Right atrium auricular region (tissue), 2 donors: Measurements from ENCODE around the gene DCPS. TPM values are rescaled to one million over a fixed set of nuclear protein-coding genes. Genes with fewer than 3 reads are reported as not detected.
"Not testable (repeated sequence)": the region's sequence is repeated elsewhere in the genome, so short reads cannot be mapped to it uniquely, and the experiment has no call there.

Experiments used
- DNase-seq: peaks from one replicate; pipeline ENCODE4 v3.0.0-alpha.2; 2019; ENCODE audit warnings: low spot score
- H3K27ac ChIP-seq, 2 donors: fragments of 200-600 bp; sonication (generic); 1 replicate in 1 of 2; 2 replicates in 1 of 2; pipeline ENCODE4 v1.5.1; 2016 to 2019
- H3K27me3 ChIP-seq, 2 donors: fragments of 200-600 bp; sonication (generic); one replicate each; pipeline versions ENCODE4 v1.5.1 to v1.6.0; 2017 to 2019
- H3K36me3 ChIP-seq: fragments of 200-600 bp; sonication (generic); one replicate; pipeline ENCODE4 v1.5.1; 2016
- H3K4me1 ChIP-seq, 2 donors: fragments of 200-600 bp; sonication (generic); one replicate each; pipeline versions ENCODE4 v1.5.1 to v1.6.0; 2017 to 2019
- H3K4me3 ChIP-seq, 2 donors: fragments of 200-600 bp; sonication (generic); 1 replicate in 1 of 2; 2 replicates in 1 of 2; pipeline ENCODE4 v1.5.1; 2017 to 2019; ENCODE audit warnings: mild to moderate bottlenecking in 1 of 2, moderate library complexity in 1 of 2
- H3K9me3 ChIP-seq, 2 donors: fragments of 200-600 bp; sonication (generic); one replicate each; pipeline ENCODE4 v1.5.1; 2019
- total RNA-seq, 2 donors: library from RNA; depleted of rRNA; stranded (reverse); fragments of >200 nt; gene quantifications; one replicate each; pipeline ENCODE4 v1.1.0, GENCODE V29; 2016
- TF ChIP-seq, protein P1 (sequence below), 2 donors: fragments of 200-600 bp; sonication (generic); IDR thresholded peaks; one replicate each; pipeline ENCODE4 v1.5.1; 2019; ENCODE audit warnings: antibody characterized with exemption in 2 of 2

DCPS gene
- total RNA-seq, 2 donors from 2014 or later: 12.1 to 14.1 TPM

DNA sequence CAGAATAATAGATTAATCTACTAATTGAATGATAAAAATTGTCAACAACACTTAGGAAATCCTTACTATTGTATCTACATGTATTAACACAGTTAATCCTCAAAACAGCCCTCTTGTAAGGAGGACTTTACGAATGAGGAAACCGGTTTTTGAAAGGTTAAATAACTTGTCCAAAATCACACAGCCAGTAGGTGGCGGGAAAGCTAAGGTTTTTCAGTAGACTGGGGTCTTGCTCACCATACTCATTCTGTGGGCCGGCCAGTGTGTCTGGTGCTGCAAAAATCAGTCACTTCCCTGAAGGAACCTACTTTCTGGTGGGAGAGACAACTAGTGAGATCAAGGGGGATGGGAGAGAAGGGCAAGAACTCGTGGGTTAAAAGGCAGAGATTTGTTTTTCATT, 3.8 kb downstream of the DCPS start:
- Histone ChIP-seq H3K9me3 (no peaks in the 10 kb centered on the region), H3K27me3 (no peaks in the 10 kb centered on the region), H3K4me1 (peaks cover 0 to 25% of the 10 kb centered on the region in 2 donors), H3K36me3 (no peaks in the 10 kb centered on the region), H3K27ac (no peak overlapping the region), H3K4me3 (no peak overlapping the region)
- DNase-seq: no peak
- TF ChIP-seq, protein P1, sequence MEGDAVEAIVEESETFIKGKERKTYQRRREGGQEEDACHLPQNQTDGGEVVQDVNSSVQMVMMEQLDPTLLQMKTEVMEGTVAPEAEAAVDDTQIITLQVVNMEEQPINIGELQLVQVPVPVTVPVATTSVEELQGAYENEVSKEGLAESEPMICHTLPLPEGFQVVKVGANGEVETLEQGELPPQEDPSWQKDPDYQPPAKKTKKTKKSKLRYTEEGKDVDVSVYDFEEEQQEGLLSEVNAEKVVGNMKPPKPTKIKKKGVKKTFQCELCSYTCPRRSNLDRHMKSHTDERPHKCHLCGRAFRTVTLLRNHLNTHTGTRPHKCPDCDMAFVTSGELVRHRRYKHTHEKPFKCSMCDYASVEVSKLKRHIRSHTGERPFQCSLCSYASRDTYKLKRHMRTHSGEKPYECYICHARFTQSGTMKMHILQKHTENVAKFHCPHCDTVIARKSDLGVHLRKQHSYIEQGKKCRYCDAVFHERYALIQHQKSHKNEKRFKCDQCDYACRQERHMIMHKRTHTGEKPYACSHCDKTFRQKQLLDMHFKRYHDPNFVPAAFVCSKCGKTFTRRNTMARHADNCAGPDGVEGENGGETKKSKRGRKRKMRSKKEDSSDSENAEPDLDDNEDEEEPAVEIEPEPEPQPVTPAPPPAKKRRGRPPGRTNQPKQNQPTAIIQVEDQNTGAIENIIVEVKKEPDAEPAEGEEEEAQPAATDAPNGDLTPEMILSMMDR (IDR thresholded peaks at IDR 0.05): peak in 1 of 2 donors; percentile 53

DNA sequence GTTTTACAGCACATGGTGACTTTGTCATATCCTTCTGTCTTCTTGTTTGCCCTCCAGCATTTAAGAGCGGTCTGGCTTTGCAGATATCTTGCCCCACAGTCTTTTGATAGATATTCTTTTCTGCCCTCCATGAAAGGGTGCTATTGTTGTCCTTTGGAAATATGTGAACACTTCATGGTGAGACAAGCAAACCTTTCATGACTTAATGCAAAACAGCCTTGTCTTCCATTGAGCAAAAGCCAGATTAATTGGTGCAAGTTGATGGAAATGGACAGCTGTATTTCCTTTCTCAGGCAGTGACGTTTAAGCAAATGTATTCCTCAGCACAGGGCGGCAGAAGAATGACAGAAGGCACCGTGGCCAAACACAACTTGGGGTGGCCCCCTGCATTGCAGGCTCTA, 4.4 kb downstream of the DCPS start:
- Histone ChIP-seq H3K36me3 (no peaks in the 10 kb centered on the region), H3K27me3 (no peaks in the 10 kb centered on the region), H3K9me3 (no peaks in the 10 kb centered on the region), H3K27ac (no peak overlapping the region), H3K4me1 (peaks cover 0 to 21% of the 10 kb centered on the region in 2 donors), H3K4me3 (no peak overlapping the region)
- TF ChIP-seq, protein P1 (IDR thresholded peaks at IDR 0.05): no peak
- DNase-seq: no peak

DNA sequence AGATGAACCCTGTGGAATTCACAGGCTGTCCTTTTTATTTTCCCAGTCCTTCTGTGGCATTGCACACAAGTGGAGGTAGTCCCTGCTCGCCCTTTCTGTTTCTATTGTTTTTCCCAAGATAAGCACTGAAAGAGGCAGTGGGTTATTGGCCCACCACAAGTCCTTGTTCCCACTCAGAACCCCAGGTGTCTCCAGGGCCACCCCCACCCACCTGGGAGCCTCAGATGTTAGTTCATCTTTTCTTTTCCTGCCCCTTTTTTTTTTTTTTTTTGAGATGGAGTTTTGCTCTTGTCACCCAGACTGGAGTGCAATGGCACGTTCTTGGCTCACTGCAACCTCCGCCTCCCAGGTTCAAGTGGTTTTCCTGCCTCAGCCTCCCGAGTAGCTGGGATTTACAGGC, 4.9 kb downstream of the DCPS start:
- not testable (repeated sequence) for H3K27ac ChIP-seq, H3K4me3 ChIP-seq, DNase-seq, H3K9me3 ChIP-seq, H3K27me3 ChIP-seq, H3K36me3 ChIP-seq
- peaks cover 0 to 17% of the 10 kb centered on the region in 2 donors for H3K4me1 ChIP-seq

DNA sequence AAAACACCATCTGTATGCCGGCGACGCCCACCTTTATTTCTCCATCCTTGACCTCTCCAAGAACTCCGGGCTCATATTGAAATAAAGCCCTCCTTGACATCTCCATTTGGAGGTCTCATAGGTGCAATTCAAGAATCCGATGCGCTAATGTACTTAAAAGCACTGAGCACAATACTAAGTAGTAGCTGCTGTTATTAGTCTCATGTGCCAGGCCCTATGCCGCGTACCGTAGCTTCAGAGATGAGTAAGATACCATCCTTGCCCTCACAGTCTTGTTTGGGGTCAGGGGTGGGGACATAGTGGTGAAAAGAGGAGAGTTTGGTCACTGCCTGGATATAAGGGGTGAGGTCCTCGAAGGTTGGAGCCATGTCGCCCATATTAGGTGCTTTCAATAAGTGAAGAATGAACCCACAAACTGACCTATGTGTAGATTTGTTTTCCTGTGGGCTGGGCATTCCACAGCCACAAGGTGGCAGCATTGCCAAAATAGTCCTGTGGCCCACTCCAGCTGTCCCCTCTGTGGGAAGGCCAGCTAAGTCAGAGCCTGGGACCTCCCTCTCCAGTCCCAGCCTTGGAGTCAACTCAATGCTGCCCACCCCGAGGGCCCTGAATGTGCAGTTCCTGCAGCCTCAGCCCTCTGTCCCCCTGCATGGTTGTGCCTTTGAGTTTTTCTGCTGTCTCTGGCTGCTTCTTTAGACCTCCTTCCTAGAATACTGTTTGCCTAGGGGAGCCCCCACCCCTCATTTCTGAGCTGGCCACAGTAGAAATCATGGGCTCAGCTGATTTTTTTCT, 6.5 kb downstream of the DCPS start:
- Histone ChIP-seq H3K4me3 (no peak overlapping the region), H3K27ac (peak overlapping the region in 1 of 2 donors; percentile 2), H3K9me3 (no peaks in the 10 kb centered on the region), H3K4me1 (peaks cover 0 to 10% of the 10 kb centered on the region in 2 donors), H3K27me3 (no peaks in the 10 kb centered on the region), H3K36me3 (no peaks in the 10 kb centered on the region)
- DNase-seq: peak; percentile 87
- TF ChIP-seq, protein P1 (IDR thresholded peaks at IDR 0.05): peak; percentile 83 to 95

DNA sequence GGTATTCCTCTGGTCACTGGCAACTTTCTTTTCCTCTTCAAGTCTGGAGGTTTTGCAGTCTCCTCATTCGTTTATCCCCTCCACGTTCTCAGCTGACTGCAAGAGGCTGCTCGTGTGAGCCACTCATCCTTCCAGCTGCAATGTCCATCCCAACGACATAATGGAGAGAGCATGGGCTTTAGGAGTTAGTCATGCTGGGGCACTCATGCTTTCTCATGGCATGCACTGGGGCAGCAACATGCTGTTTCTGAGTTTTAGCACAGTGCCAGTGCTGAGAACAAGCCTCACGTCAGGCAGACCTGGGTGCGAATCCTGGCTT, 7.1 kb downstream of the DCPS start:
- no peaks in the 10 kb centered on the region for H3K36me3 ChIP-seq
- peaks cover 0 to 10% of the 10 kb centered on the region in 2 donors for H3K4me1 ChIP-seq
- H3K27me3 ChIP-seq: no peaks in the 10 kb centered on the region
- no peak overlapping the region for H3K4me3 ChIP-seq
- no peak for DNase-seq
- TF ChIP-seq, protein P1 (IDR thresholded peaks at IDR 0.05): no peak
- no peaks in the 10 kb centered on the region for H3K9me3 ChIP-seq
- peak overlapping the region in 1 of 2 donors; percentile 2 for H3K27ac ChIP-seq

DNA sequence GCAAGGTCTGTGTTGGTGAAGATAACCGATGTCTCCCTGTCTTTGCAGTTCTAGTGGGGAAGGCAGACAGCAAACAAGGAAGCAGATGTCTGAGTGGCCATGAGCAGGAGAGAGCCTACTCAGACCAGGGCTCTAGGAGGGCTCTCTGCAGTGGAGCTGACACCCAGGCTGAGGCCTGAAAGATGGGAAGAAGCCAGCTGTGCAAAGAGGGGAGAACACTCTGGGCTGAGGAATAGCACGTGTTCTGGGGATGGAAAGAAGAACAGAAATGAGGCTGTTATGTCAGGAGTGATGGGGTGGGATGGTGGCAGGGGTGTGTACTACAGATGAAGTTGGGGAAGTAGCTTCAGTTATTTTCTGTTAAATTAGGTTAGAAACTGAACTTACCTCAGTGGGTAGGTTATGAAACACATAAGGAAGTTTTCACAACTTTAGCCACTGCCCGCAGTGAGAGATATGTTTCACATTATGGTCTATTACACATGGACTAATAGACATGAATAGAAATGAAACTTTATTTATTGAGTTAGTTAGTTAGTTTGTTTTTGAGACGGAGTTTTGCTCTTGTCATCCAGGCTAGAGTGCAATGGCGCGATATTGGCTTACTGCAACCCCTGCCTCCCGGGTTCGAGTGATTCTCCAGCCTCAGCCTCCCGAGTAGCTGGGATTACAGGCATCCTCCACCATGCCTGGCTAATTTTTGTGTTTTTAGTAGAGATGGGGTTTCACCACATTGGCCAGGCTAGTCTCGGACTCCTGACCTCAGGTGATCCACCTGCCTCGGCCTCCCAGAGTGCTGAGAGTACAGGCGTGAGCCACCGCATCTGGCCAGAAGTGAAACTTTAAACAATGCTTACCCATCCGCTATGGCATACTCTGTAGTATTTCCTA, 7.8 kb downstream of the DCPS start:
- no peak for DNase-seq

More for the DNA sequence above, 7.8 kb downstream of the DCPS start:
- Histone ChIP-seq H3K9me3 (no peaks in the 10 kb centered on the region), H3K27me3 (no peaks in the 10 kb centered on the region), H3K36me3 (no peaks in the 10 kb centered on the region), H3K4me3 (no peak overlapping the region), H3K4me1 (peaks cover 0 to 10% of the 10 kb centered on the region in 2 donors), H3K27ac (no peak overlapping the region)
- TF ChIP-seq, protein P1 (IDR thresholded peaks at IDR 0.05): no peak
